IPS DF 6.9 (cell line): ENCODE results near the gene MTMR12.

Experiments
- DNase-seq: peaks from one replicate; pipeline ENCODE4 v3.0.0-alpha.2; 2013; ENCODE audit warnings: low read depth, low spot score
- H3K27ac ChIP-seq: one replicate; pipeline ENCODE4 v1.5.1; 2013; ENCODE audit warnings: low read length, control low read depth
- H3K27me3 ChIP-seq: 2 replicates; pipeline ENCODE4 v1.6.1; 2013; ENCODE audit warnings: mild to moderate bottlenecking, low read length; ENCODE audit not compliant: control insufficient read depth, insufficient read depth
- H3K36me3 ChIP-seq: 2 replicates; pipeline ENCODE4 v1.6.1; 2013; ENCODE audit warnings: low read length; ENCODE audit not compliant: control insufficient read depth, insufficient read depth
- H3K4me1 ChIP-seq: 2 replicates; pipeline ENCODE4 v1.6.1; 2013; ENCODE audit warnings: low read length; ENCODE audit not compliant: control insufficient read depth, insufficient read depth
- H3K4me3 ChIP-seq: 2 replicates; pipeline ENCODE4 v1.5.1; 2013; ENCODE audit warnings: mild to moderate bottlenecking, low read length
- H3K9me3 ChIP-seq: 2 replicates; pipeline ENCODE4 v1.6.1; 2013; ENCODE audit warnings: low read length, inconsistent platforms; ENCODE audit not compliant: control insufficient read depth, insufficient read depth
- WGBS: extraction: QIAGEN DNeasy Blood & Tissue Kit; methylation state at CpG from one replicate; pipeline ENCODE4 v1.1.7; 2013; ENCODE audit warnings: mixed read lengths, missing lambda C conversion rate; ENCODE audit not compliant: insufficient read length, insufficient coverage; 5-methylcytosine and 5-hydroxymethylcytosine counted together

Gene MTMR12

GRCh38 chr5:32342656-32343055 lies 29.9 kb upstream of the MTMR12 start:
- Histone ChIP-seq H3K4me1 (no peaks in the 10 kb centered on the region), H3K4me3 (no peak overlapping the region), H3K27ac (no peak overlapping the region), H3K27me3 (no peaks in the 10 kb centered on the region), H3K36me3 (no peaks in the 10 kb centered on the region), H3K9me3 (peaks cover 4% of the 10 kb centered on the region; the same call in 1 of the 2 replicates)
- DNase-seq, result no peak
- WGBS, result no CpG with 5 or more reads among the region's 4 CpGs

GRCh38 chr5:32339878-32340277 lies 27.1 kb upstream of the MTMR12 start:
- no peaks in the 10 kb centered on the region for H3K4me1 ChIP-seq
- no peaks in the 10 kb centered on the region for H3K36me3 ChIP-seq
- peaks cover 3% of the 10 kb centered on the region; the same call in 1 of the 2 replicates for H3K9me3 ChIP-seq
- no peak for DNase-seq
- WGBS, result no CpG with 5 or more reads among the region's 4 CpGs
- no peaks in the 10 kb centered on the region for H3K27me3 ChIP-seq
- H3K27ac ChIP-seq, result no peak overlapping the region
- no peak overlapping the region for H3K4me3 ChIP-seq

GRCh38 chr5:32339198-32339597 lies 26.5 kb upstream of the MTMR12 start:
- no CpG with 5 or more reads among the region's 2 CpGs for WGBS
- Histone ChIP-seq H3K9me3 (peaks cover 3% of the 10 kb centered on the region; the same call in 1 of the 2 replicates), H3K36me3 (no peaks in the 10 kb centered on the region), H3K4me1 (no peaks in the 10 kb centered on the region), H3K27me3 (no peaks in the 10 kb centered on the region), H3K4me3 (no peak overlapping the region), H3K27ac (no peak overlapping the region)
- DNase-seq, result peak; percentile 55

GRCh38 chr5:32332966-32333365 lies 20.2 kb upstream of the MTMR12 start:
- H3K4me1 ChIP-seq, result no peaks in the 10 kb centered on the region
- DNase-seq, result no peak
- no CpG with 5 or more reads among the region's 10 CpGs for WGBS

GRCh38 chr5:32332361-32332760 lies 19.6 kb upstream of the MTMR12 start:
- no peak overlapping the region for H3K27ac ChIP-seq
- H3K9me3 ChIP-seq, result no peaks in the 10 kb centered on the region
- no peaks in the 10 kb centered on the region for H3K36me3 ChIP-seq
- no peak for DNase-seq
- no peaks in the 10 kb centered on the region for H3K4me1 ChIP-seq
- no peaks in the 10 kb centered on the region for H3K27me3 ChIP-seq
- no CpG with 5 or more reads among the region's 1 CpG for WGBS
- H3K4me3 ChIP-seq, result no peak overlapping the region

More at GRCh38 chr5:32332966-32333365, 20.2 kb upstream of the MTMR12 start:
- H3K27ac ChIP-seq, result no peak overlapping the region
- no peak overlapping the region for H3K4me3 ChIP-seq
- H3K27me3 ChIP-seq, result no peaks in the 10 kb centered on the region
- no peaks in the 10 kb centered on the region for H3K36me3 ChIP-seq
- no peaks in the 10 kb centered on the region for H3K9me3 ChIP-seq

GRCh38 chr5:32331935-32332274 lies 19.2 kb upstream of the MTMR12 start:
- no peaks in the 10 kb centered on the region for H3K9me3 ChIP-seq

GRCh38 chr5:32331217-32331934 lies 18.6 kb upstream of the MTMR12 start:
- Histone ChIP-seq H3K4me1 (no peaks in the 10 kb centered on the region), H3K27me3 (no peaks in the 10 kb centered on the region), H3K4me3 (no peak overlapping the region), H3K36me3 (no peaks in the 10 kb centered on the region), H3K9me3 (no peaks in the 10 kb centered on the region), H3K27ac (no peak overlapping the region)
- no CpG with 5 or more reads among the region's 11 CpGs for WGBS
- no peak for DNase-seq

More at GRCh38 chr5:32331935-32332274, 19.2 kb upstream of the MTMR12 start:
- no peak overlapping the region for H3K4me3 ChIP-seq
- H3K36me3 ChIP-seq, result no peaks in the 10 kb centered on the region
- H3K27ac ChIP-seq, result no peak overlapping the region
- no CpG with 5 or more reads among the region's 3 CpGs for WGBS
- DNase-seq, result no peak
- no peaks in the 10 kb centered on the region for H3K27me3 ChIP-seq
- H3K4me1 ChIP-seq, result no peaks in the 10 kb centered on the region

- Histone ChIP-seq H3K36me3 (no peaks in the 10 kb centered on the region), H3K27ac (no peak overlapping the region), H3K4me3 (no peak overlapping the region), H3K27me3 (no peaks in the 10 kb centered on the region), H3K9me3 (no peaks in the 10 kb centered on the region), H3K4me1 (no peaks in the 10 kb centered on the region)
- no CpG with 5 or more reads among the region's 11 CpGs for WGBS
- no peak for DNase-seq
Measured at GRCh38 chr5:32330126-32330971, 17.6 kb upstream of the MTMR12 start.

- DNase-seq, result peak; percentile 58
Measured at GRCh38 chr5:32329395-32329834, 16.7 kb upstream of the MTMR12 start.

GRCh38 chr5:32326216-32326772 lies 13.6 kb upstream of the MTMR12 start:
- Histone ChIP-seq H3K36me3 (no peaks in the 10 kb centered on the region), H3K4me3 (no peak overlapping the region), H3K4me1 (no peaks in the 10 kb centered on the region), H3K9me3 (no peaks in the 10 kb centered on the region), H3K27ac (no peak overlapping the region), H3K27me3 (no peaks in the 10 kb centered on the region)
- DNase-seq, result no peak
- no CpG with 5 or more reads among the region's 3 CpGs for WGBS

More at GRCh38 chr5:32329395-32329834, 16.7 kb upstream of the MTMR12 start:
- Histone ChIP-seq H3K27me3 (no peaks in the 10 kb centered on the region), H3K27ac (no peak overlapping the region), H3K4me1 (no peaks in the 10 kb centered on the region), H3K9me3 (no peaks in the 10 kb centered on the region), H3K36me3 (no peaks in the 10 kb centered on the region), H3K4me3 (no peak overlapping the region)
- WGBS, result no CpG with 5 or more reads among the region's 10 CpGs
